HCT116 (cell line): ENCODE measurements around the gene COA8. TPM values are rescaled to one million over a fixed set of nuclear protein-coding genes. Genes with fewer than 3 reads are reported as not detected.

Source experiments
- ATAC-seq: fragments of 200-7000 bp; cut with Tn5 transposase; 2 replicates; pipeline ENCODE4 v1.9.1; 2020; ENCODE audit warnings: mild to moderate bottlenecking, moderate library complexity
- BruUV-seq: library from RNA; stranded (reverse); fragments of 400-500 nt; replicated peaks from 2 replicates; lab custom pipeline; 2021; lab: Mats Ljungman, UMichigan
- CTCF ChIA-PET: fragments of 300-600 bp; sonication (Branson Sonifier 250); formaldehyde crosslinking; loops from one replicate; lab custom pipeline; 2021; ENCODE audit warnings: antibody characterized with exemption; lab: Charles Lee
- POLR2A ChIA-PET: fragments of 300-600, 350-600 bp; sonication (Branson Sonifier 250); formaldehyde crosslinking; loops from one replicate; lab custom pipeline; 2021; ENCODE audit warnings: antibody characterized with exemption; lab: Charles Lee
- RAD21 ChIA-PET, 2 experiments: fragments of 300-600 bp; sonication (Branson Sonifier 250); formaldehyde crosslinking; loops; one replicate each; lab custom pipeline; 2023; ENCODE audit warnings: low total read pairs in 2 of 2; ENCODE audit not compliant: uncharacterized antibody in 2 of 2, unreplicated experiment in 2 of 2, low non-redundant PET in 1 of 2; lab: Charles Lee
- DNase-seq: peaks from one replicate; pipeline ENCODE4 v3.0.0-alpha.2; 2010; ENCODE audit warnings: low read depth, low spot score
- H2AFZ ChIP-seq: fragments of 200-600 bp; shearing (Covaris generic), sonication (generic); 2 replicates; pipeline ENCODE4 v1.6.1; 2017; ENCODE audit warnings: low read depth, mixed run types, mixed read lengths, antibody characterized with exemption, low read length; ENCODE audit not compliant: poor library complexity, severe bottlenecking
- H3K27ac ChIP-seq: 2 replicates; pipeline ENCODE4 v1.5.1; 2012; ENCODE audit warnings: low read depth, low read length
- H3K27me3 ChIP-seq: fragments of 200-600 bp; sonication (generic); 2 replicates; pipeline ENCODE4 v1.6.1; 2016; ENCODE audit warnings: mixed run types, low read length, mixed read lengths; ENCODE audit not compliant: insufficient read depth
- H3K36me3 ChIP-seq, 2 experiments: fragments of 200-500 bp in 1 of 2; fragments of 200-600 bp in 1 of 2; sonication (Bioruptor generic) in 1 of 2; sonication (generic) in 1 of 2; 2 replicates each; pipeline versions ENCODE4 v1.5.1 to v1.6.1; 2014 to 2016; ENCODE audit warnings: low read length in 2 of 2, inconsistent platforms in 1 of 2, mixed read lengths in 1 of 2, mixed run types in 1 of 2; ENCODE audit not compliant: insufficient read depth in 2 of 2, control insufficient read depth in 1 of 2
- H3K4me1 ChIP-seq, 2 experiments: fragments of 200-600 bp in 1 of 2; sonication (generic) in 1 of 2; 2 replicates each; pipeline versions ENCODE4 v1.5.1 to v1.6.1; 2012 to 2017; ENCODE audit warnings: low read length in 2 of 2, inconsistent platforms in 1 of 2, mild to moderate bottlenecking in 1 of 2, mixed read lengths in 1 of 2, mixed run types in 1 of 2, moderate library complexity in 1 of 2; ENCODE audit not compliant: insufficient read depth in 2 of 2, control insufficient read depth in 1 of 2
- H3K4me2 ChIP-seq: fragments of 200-600 bp; sonication (generic); 2 replicates; pipeline ENCODE4 v1.6.1; 2017; ENCODE audit warnings: mixed run types, low read length, mixed read lengths
- H3K4me3 ChIP-seq, 2 experiments: fragments of 200-600 bp in 1 of 2; sonication (generic) in 1 of 2; replicated peaks in 1 of 2; 2 replicates each; pipeline ENCODE4 v1.5.1; 2011 to 2016; ENCODE audit warnings: low read length in 2 of 2, control low read depth in 1 of 2, low read depth in 1 of 2, mild to moderate bottlenecking in 1 of 2, mixed read lengths in 1 of 2, mixed run types in 1 of 2
- H3K79me2 ChIP-seq: fragments of 200-600 bp; sonication (generic); 2 replicates; pipeline ENCODE4 v1.6.1; 2017; ENCODE audit warnings: mild to moderate bottlenecking, mixed run types, low read length, moderate library complexity, mixed read lengths; ENCODE audit not compliant: insufficient read depth
- H3K9ac ChIP-seq: fragments of 200-600 bp; sonication (generic); 2 replicates; pipeline ENCODE4 v1.6.1; 2016; ENCODE audit warnings: low read length, mixed read lengths
- H3K9me2 ChIP-seq: fragments of 200-600 bp; sonication (generic), shearing (Covaris generic); 2 replicates; pipeline ENCODE4 v1.6.1; 2017; ENCODE audit warnings: mixed run types, mild to moderate bottlenecking, moderate library complexity; ENCODE audit not compliant: insufficient read depth
- H3K9me3 ChIP-seq, 2 experiments: fragments of 200-500 bp in 1 of 2; fragments of 200-600 bp in 1 of 2; sonication (Bioruptor generic) in 1 of 2; sonication (generic) in 1 of 2; 2 replicates each; pipeline ENCODE4 v1.6.1; 2014 to 2017; ENCODE audit warnings: low read length in 2 of 2, mixed read lengths in 2 of 2, inconsistent platforms in 1 of 2, low read depth in 1 of 2, mild to moderate bottlenecking in 1 of 2, mixed run types in 1 of 2, moderate library complexity in 1 of 2; ENCODE audit not compliant: control insufficient read depth in 1 of 2, insufficient read depth in 1 of 2
- H4K20me1 ChIP-seq: fragments of 200-600 bp; sonication (generic), shearing (Covaris generic); 2 replicates; pipeline ENCODE4 v1.6.1; 2017; ENCODE audit warnings: mixed run types, mild to moderate bottlenecking, moderate library complexity; ENCODE audit not compliant: insufficient read depth
- ATF3 ChIP-seq: IDR thresholded peaks from 2 replicates; pipeline ENCODE4 v1.6.1; 2012
- CBX3 ChIP-seq: IDR thresholded peaks from 2 replicates; pipeline ENCODE4 v1.6.1; 2012; ENCODE audit warnings: low read depth
- EZH2 ChIP-seq: fragments of 200-600 bp; sonication (generic); IDR thresholded peaks from 2 replicates; pipeline ENCODE4 v1.6.1; 2017; ENCODE audit warnings: antibody characterized with exemption, mixed run types
- JUND ChIP-seq: IDR thresholded peaks from 2 replicates; pipeline ENCODE4 v1.6.1; 2012
- MAX ChIP-seq: IDR thresholded peaks from 2 replicates; pipeline ENCODE4 v1.6.1; 2012
- RAD21 ChIP-seq: IDR thresholded peaks from 2 replicates; pipeline ENCODE4 v1.6.1; 2012; ENCODE audit warnings: low read depth, mild to moderate bottlenecking
- SIN3A ChIP-seq: IDR thresholded peaks from 2 replicates; pipeline ENCODE4 v1.6.1; 2012; ENCODE audit warnings: low read depth
- SP1 ChIP-seq: IDR thresholded peaks from 2 replicates; pipeline ENCODE4 v1.6.1; 2012; ENCODE audit warnings: low read depth
- TCF7L2 ChIP-seq: IDR thresholded peaks from 2 replicates; pipeline ENCODE4 v1.7.0; 2011; ENCODE audit warnings: borderline replicate concordance, inconsistent platforms; ENCODE audit not compliant: insufficient read depth, insufficient read length; ENCODE audit errors: extremely low read depth
- ZNF274 ChIP-seq: fragments of 200-500 bp; sonication (Bioruptor generic); IDR thresholded peaks from 2 replicates; pipeline ENCODE4 v1.6.1; 2014; ENCODE audit warnings: mild to moderate bottlenecking, low read depth, low read length, inconsistent platforms
- intact Hi-C: fragments of 100-400 bp; cut with micrococcal nuclease; formaldehyde crosslinking; loops from 2 replicates; pipeline ENCODE4 v1.10.0; 2022
- total RNA-seq: library from RNA; stranded (reverse); gene quantifications from one replicate; pipeline ENCODE4 v1.2.1, GENCODE V29; 2021; ENCODE audit not compliant: unreplicated experiment

Gene COA8
- total RNA-seq, 1 experiment from 2014 or later, result 29.4 TPM

- Histone ChIP-seq H3K4me2 (no peak overlapping the region), H3K9ac (no peak overlapping the region)
- POLR2A ChIA-PET, result interaction anchor here (2.6 kb wide), 1 partner anchor 26 kb away, joined by 12 read pairs; no protein-coding TSS in a partner anchor
- BruUV-seq, result no TSS peak
- TF ChIP-seq EZH2, result no peak
- no peak for TF ChIP-seq TCF7L2
- no peak for TF ChIP-seq ZNF274
- no peak for TF ChIP-seq SIN3A
- TF ChIP-seq MAX, result no peak
- TF ChIP-seq, all 23 proteins: peak for 0
- no peak overlapping the region for H2AFZ ChIP-seq
- no peaks in the 10 kb centered on the region for H3K27me3 ChIP-seq
- no peak for DNase-seq
- no peaks in the 10 kb centered on the region for H3K9me2 ChIP-seq
- no peaks in the 10 kb centered on the region for H3K9me3 ChIP-seq
- H3K4me1 ChIP-seq, result peaks cover 18 to 30% of the 10 kb centered on the region in 2 experiments
- intact Hi-C loops, result no loop called here
- no peak overlapping the region for H3K4me3 ChIP-seq
- H3K79me2 ChIP-seq, result no peaks in the 10 kb centered on the region
- H3K27ac ChIP-seq, result no peak overlapping the region
- H4K20me1 ChIP-seq, result no peaks in the 10 kb centered on the region
- no peaks in the 10 kb centered on the region for H3K36me3 ChIP-seq
- ChIA-PET CTCF (interaction anchor here (0.5 to 3.1 kb wide), 5 partner anchors 26 to 60 kb away, joined by 3 to 38 read pairs (median 4); partner anchors contain the start of gene CKB), RAD21 (interaction anchor here (1.5 to 2.0 kb wide), 3 partner anchors 26 to 28 kb away, joined by 5 to 7 read pairs (median 5); no protein-coding TSS in a partner anchor)
- no peak for ATAC-seq
Observed at GRCh38 chr14:103547455-103547940, 15.3 kb upstream of the COA8 start.

- TF ChIP-seq MAX, result no peak
- no peak for TF ChIP-seq JUND
- no peak for TF ChIP-seq CBX3
- TF ChIP-seq SP1, result no peak
- TF ChIP-seq ATF3, result no peak
- no peak for TF ChIP-seq RAD21
- Histone ChIP-seq H3K4me3 (no peak overlapping the region), H2AFZ (no peak overlapping the region), H3K79me2 (no peaks in the 10 kb centered on the region), H4K20me1 (no peaks in the 10 kb centered on the region), H3K4me1 (peaks cover 18 to 30% of the 10 kb centered on the region in 2 experiments), H3K9me3 (no peaks in the 10 kb centered on the region), H3K36me3 (no peaks in the 10 kb centered on the region), H3K9ac (no peak overlapping the region), H3K9me2 (no peaks in the 10 kb centered on the region), H3K27me3 (no peaks in the 10 kb centered on the region), H3K4me2 (no peak overlapping the region), H3K27ac (no peak overlapping the region)
- intact Hi-C loops, result no loop called here
- ATAC-seq (no peak), DNase-seq (no peak)
- CTCF ChIA-PET, result interaction anchor here (3.1 kb wide), 1 partner anchor 30 kb away, joined by 38 read pairs; no protein-coding TSS in a partner anchor
- POLR2A ChIA-PET, result no interaction called here
- BruUV-seq, result no TSS peak
- RAD21 ChIA-PET, result interaction anchor here (1.5 to 2.0 kb wide), 3 partner anchors 27 to 29 kb away, joined by 5 to 7 read pairs (median 5); no protein-coding TSS in a partner anchor
Observed at GRCh38 chr14:103547941-103548462, 14.8 kb upstream of the COA8 start.
